PFSK-1 (cell line): Measurements from ENCODE around the gene GLRA2. TPM values are rescaled to one million over a fixed set of nuclear protein-coding genes. Genes with fewer than 3 reads are reported as not detected.

Source experiments
- FOXP2 ChIP-seq: optimal IDR thresholded peaks from 2 replicates; pipeline ENCODE3; 2011; ENCODE audit warnings: borderline replicate concordance, control low read depth, inconsistent platforms; ENCODE audit not compliant: insufficient read depth; ENCODE audit errors: extremely low read length, extremely low read depth
- POLR2AphosphoS5 ChIP-seq: IDR thresholded peaks from 2 replicates; pipeline ENCODE4 v1.6.1; 2012; ENCODE audit warnings: low read depth, mild to moderate bottlenecking, control low read depth, low read length, moderate library complexity
- SIN3A ChIP-seq: IDR thresholded peaks from 2 replicates; pipeline ENCODE4 v1.6.1; 2012; ENCODE audit warnings: mild to moderate bottlenecking, low read length, moderate library complexity, borderline replicate concordance; ENCODE audit not compliant: insufficient read depth
- TAF1 ChIP-seq: IDR thresholded peaks from 2 replicates; pipeline ENCODE4 v1.6.1; 2012; ENCODE audit warnings: low read length, control low read depth, borderline replicate concordance; ENCODE audit not compliant: insufficient read depth
- polyA plus RNA-seq: library from polyadenylated mRNA; unstranded; fragments of >200 nt; gene quantifications from one replicate; pipeline ENCODE4 v1.2.1, GENCODE V29; 2012; ENCODE audit warnings: low read depth, missing spikeins; ENCODE audit not compliant: insufficient read length
- TF ChIP-seq, protein P1 (sequence below), 2 experiments: IDR thresholded peaks; 2 replicates each; pipeline versions ENCODE4 v1.6.1 to v1.8.0; 2011 to 2012; ENCODE audit warnings: low read depth in 2 of 2, low read length in 2 of 2, control low read depth in 1 of 2, inconsistent platforms in 1 of 2, mild to moderate bottlenecking in 1 of 2, moderate library complexity in 1 of 2; ENCODE audit not compliant: insufficient read depth in 1 of 2

GLRA2 gene
- polyA plus RNA-seq, result not detected

DNA sequence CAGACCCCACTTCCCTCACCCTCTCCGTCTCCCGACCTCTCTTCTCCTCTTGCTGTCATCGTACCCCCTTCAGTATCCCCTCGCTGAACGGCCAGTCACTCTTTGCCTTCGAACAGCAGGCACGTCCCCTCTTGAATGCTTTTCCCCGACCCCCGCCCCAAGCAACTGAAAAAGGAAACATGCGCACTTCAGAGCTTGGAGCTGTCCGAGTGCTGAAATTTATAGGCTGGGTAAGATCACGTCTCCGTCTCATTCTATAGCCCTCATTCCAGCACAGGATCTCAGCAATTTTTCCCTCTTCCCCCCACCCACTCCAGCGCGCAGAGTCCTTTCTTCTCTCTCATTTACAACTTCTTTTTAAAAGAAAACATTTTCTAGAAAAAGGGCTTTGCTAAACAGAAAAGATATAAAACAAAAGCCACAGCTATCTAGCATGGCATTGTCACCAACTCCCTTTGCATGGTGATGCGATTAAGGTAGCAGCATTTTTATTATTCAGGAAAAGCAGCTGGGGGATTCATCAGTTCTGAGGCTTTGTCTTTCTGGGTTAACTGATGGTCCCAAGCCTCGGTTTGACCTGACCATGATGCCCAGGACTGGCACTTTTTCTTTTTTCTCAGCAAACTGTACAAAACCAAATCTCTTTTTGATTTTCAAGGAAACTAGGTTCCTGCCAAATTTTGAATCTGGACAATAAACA lies at the start of gene GLRA2:
GLRA2 (plus strand) TSS at position 247 of the 700 bp plus-strand sequence. CDS start 522 bp downstream, outside the sequence.
- TF ChIP-seq SIN3A (peak; percentile 48; the same call in 1 of the 2 replicates), POLR2AphosphoS5 (no peak)
- TF ChIP-seq, protein P1, sequence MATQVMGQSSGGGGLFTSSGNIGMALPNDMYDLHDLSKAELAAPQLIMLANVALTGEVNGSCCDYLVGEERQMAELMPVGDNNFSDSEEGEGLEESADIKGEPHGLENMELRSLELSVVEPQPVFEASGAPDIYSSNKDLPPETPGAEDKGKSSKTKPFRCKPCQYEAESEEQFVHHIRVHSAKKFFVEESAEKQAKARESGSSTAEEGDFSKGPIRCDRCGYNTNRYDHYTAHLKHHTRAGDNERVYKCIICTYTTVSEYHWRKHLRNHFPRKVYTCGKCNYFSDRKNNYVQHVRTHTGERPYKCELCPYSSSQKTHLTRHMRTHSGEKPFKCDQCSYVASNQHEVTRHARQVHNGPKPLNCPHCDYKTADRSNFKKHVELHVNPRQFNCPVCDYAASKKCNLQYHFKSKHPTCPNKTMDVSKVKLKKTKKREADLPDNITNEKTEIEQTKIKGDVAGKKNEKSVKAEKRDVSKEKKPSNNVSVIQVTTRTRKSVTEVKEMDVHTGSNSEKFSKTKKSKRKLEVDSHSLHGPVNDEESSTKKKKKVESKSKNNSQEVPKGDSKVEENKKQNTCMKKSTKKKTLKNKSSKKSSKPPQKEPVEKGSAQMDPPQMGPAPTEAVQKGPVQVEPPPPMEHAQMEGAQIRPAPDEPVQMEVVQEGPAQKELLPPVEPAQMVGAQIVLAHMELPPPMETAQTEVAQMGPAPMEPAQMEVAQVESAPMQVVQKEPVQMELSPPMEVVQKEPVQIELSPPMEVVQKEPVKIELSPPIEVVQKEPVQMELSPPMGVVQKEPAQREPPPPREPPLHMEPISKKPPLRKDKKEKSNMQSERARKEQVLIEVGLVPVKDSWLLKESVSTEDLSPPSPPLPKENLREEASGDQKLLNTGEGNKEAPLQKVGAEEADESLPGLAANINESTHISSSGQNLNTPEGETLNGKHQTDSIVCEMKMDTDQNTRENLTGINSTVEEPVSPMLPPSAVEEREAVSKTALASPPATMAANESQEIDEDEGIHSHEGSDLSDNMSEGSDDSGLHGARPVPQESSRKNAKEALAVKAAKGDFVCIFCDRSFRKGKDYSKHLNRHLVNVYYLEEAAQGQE (IDR thresholded peaks at IDR 0.05; ENCODE audit: insufficient read depth in 1 of 2, low read depth in 2 of 2, low read length in 2 of 2), result peak; percentile 94 to 97

- TF ChIP-seq FOXP2 (no peak), TAF1 (no peak), POLR2AphosphoS5 (no peak), SIN3A (no peak)
- TF ChIP-seq, protein P1 (IDR thresholded peaks at IDR 0.05; ENCODE audit: insufficient read depth in 1 of 2, low read depth in 2 of 2, low read length in 2 of 2), result no peak
Observed at GRCh38 chrX:14489437-14489836, 39.9 kb upstream of the GLRA2 start.

DNA sequence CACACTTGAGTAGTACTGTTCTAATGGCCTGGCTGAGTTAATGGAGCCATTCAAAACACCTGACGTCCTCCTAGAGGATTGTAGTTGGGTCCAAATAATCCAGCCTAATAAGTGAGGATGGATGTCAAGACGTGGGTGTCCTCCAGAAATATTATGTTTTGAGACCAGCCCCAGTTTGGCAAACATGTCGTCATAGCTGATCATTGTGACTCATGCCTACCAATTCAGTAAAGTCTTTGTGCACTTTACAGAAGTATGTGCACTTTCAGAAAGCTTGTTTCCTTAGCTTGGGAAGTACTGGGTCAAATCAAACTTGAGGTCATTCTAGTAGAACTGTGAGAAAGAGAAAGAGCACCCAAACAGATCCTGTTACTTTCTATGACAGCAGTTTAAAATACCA lies 37.6 kb upstream of the GLRA2 start:
- TF ChIP-seq FOXP2 (no peak), SIN3A (no peak), TAF1 (no peak), POLR2AphosphoS5 (no peak)
- TF ChIP-seq, protein P1 (IDR thresholded peaks at IDR 0.05; ENCODE audit: insufficient read depth in 1 of 2, low read depth in 2 of 2, low read length in 2 of 2), result no peak

- TF ChIP-seq TAF1 (no peak), FOXP2 (no peak), POLR2AphosphoS5 (no peak), SIN3A (no peak)
- TF ChIP-seq, protein P1 (IDR thresholded peaks at IDR 0.05; ENCODE audit: insufficient read depth in 1 of 2, low read depth in 2 of 2, low read length in 2 of 2), result no peak
Observed at GRCh38 chrX:14496674-14497073, 32.7 kb upstream of the GLRA2 start.
